Upper lobe of left lung (tissue), 6 donors: ENCODE results near the gene ZNF444. TPM values are rescaled to one million over a fixed set of nuclear protein-coding genes. Genes with fewer than 3 reads are reported as not detected.

Experiments used
- ATAC-seq, 2 donors: fragments of 200-7000 bp; cut with Tn5 transposase; one replicate each; pipeline ENCODE4 v1.9.1; 2022; ENCODE audit warnings: mild to moderate bottlenecking in 2 of 2, moderate library complexity in 2 of 2; ENCODE audit not compliant: low FRiP score in 2 of 2
- DNase-seq, 2 donors: peaks; one replicate each; pipeline ENCODE4 v3.0.0-alpha.2; 2019 to 2020
- H3K27ac ChIP-seq, 4 donors: fragments of 200-600 bp; sonication (generic); one replicate each; pipeline ENCODE4 v1.5.1; 2016 to 2019
- H3K27me3 ChIP-seq, 4 donors: fragments of 200-600 bp; sonication (generic); one replicate each; pipeline ENCODE4 v1.5.1; 2017 to 2019
- H3K36me3 ChIP-seq, 4 donors: fragments of 200-600 bp; sonication (generic); one replicate each; pipeline ENCODE4 v1.5.1; 2016 to 2019
- H3K4me1 ChIP-seq, 4 donors: fragments of 200-600 bp; sonication (generic); one replicate each; pipeline ENCODE4 v1.5.1; 2018 to 2019
- H3K4me3 ChIP-seq, 4 donors: fragments of 200-600 bp; sonication (generic); one replicate each; pipeline ENCODE4 v1.5.1; 2017 to 2019; ENCODE audit warnings: mild to moderate bottlenecking in 2 of 4, moderate library complexity in 1 of 4
- H3K9me3 ChIP-seq, 4 donors: fragments of 200-600 bp; sonication (generic); one replicate each; pipeline ENCODE4 v1.5.1; 2018 to 2019
- CTCF ChIP-seq, 6 experiments: fragments of 450-650 bp in 4 of 6; fragments of 200-600 bp in 2 of 6; sonication (generic) in 2 of 6; IDR thresholded peaks; one replicate each; pipeline ENCODE4 v1.5.1; 2016 to 2019; ENCODE audit warnings: antibody characterized with exemption in 6 of 6
- EP300 ChIP-seq, 4 donors: sonication (generic); formaldehyde crosslinking; IDR thresholded peaks; one replicate each; pipeline ENCODE4 v1.5.1; 2017; ENCODE audit warnings: antibody characterized with exemption in 4 of 4, control low read depth in 2 of 4
- POLR2A ChIP-seq, 4 donors: fragments of 450-650 bp; IDR thresholded peaks; one replicate each; pipeline ENCODE4 v1.5.1; 2016 to 2017; ENCODE audit warnings: antibody characterized with exemption in 4 of 4, mild to moderate bottlenecking in 2 of 4
- POLR2AphosphoS5 ChIP-seq, 2 donors: sonication (generic); formaldehyde crosslinking; IDR thresholded peaks; one replicate each; pipeline ENCODE4 v1.5.1; 2017; ENCODE audit warnings: antibody characterized with exemption in 2 of 2
- WGBS, 2 donors: methylation state at CpG; one replicate each; pipeline ENCODE4 v1.1.5; 2017 to 2018; 5-methylcytosine and 5-hydroxymethylcytosine counted together
- total RNA-seq, 6 donors: library from RNA; depleted of rRNA in 4 of 6; stranded (reverse); fragments of >200 nt in 4 of 6; gene quantifications; one replicate each; pipeline versions ENCODE4 v1.1.0 to v1.2.1, GENCODE V29; 2016 to 2021
- donor health status: DM: no; HTN: no; CAD: no; lungs with moderate emphysema.
- donor health status: DM: no; HTN: yes; CAD: no; lungs with severe emphysema.

Gene ZNF444
- total RNA-seq, result 100 to 1,000 TPM in 2 of 6 donors, 10 to 100 TPM in 4; 29.2 to 131 (median 61.3) TPM

- peak; percentile 96 to 99 for DNase-seq
- peak in 1 of 4 donors; percentile 52 for TF ChIP-seq EP300 (IDR thresholded peaks at IDR 0.05)
- peak in 2 of 4 donors; percentile 42 to 74 for TF ChIP-seq POLR2A (IDR thresholded peaks at IDR 0.05)
- peak in 2 of 6 experiments; percentile 24 to 35 for TF ChIP-seq CTCF (IDR thresholded peaks at IDR 0.05)
- TF ChIP-seq POLR2AphosphoS5 (IDR thresholded peaks at IDR 0.05), result peak; percentile 80 to 89
- H3K4me1 ChIP-seq, result peaks cover 33 to 74% (median 48%) of the 10 kb centered on the region in 4 donors
- no peaks in the 10 kb centered on the region for H3K36me3 ChIP-seq
- H3K27me3 ChIP-seq, result no peaks in the 10 kb centered on the region
- ATAC-seq, result peak; percentile 94 to 96
- peak within 1 kb of the TSS; percentile 36 to 68 (median 59) for H3K4me3 ChIP-seq
- 1% methylated on average over 24 to 48 of the region's 56 CpGs for WGBS, 2 donors
- H3K9me3 ChIP-seq, result no peaks in the 10 kb centered on the region
- H3K27ac ChIP-seq, result peak within 1 kb of the TSS; percentile 83 to 95 (median 89)
These were observed at the start of gene ZNF444 for GRCh38 chr19:56140583-56141416. ZNF444 (plus strand) TSS chr19:56141287; CDS start chr19:56146912, 5,625 bp downstream.

- ATAC-seq, result no peak
- DNase-seq, result peak in 1 of 2 donors; percentile 54
- WGBS, 2 donors, result 85 to 90% methylated on average over 38 of the region's 38 CpGs
- no peaks in the 10 kb centered on the region for H3K9me3 ChIP-seq
- peak overlapping the region in 2 of 4 donors; percentile 18 to 60 for H3K27ac ChIP-seq
- TF ChIP-seq CTCF (IDR thresholded peaks at IDR 0.05) (no peak), POLR2AphosphoS5 (IDR thresholded peaks at IDR 0.05) (no peak), EP300 (IDR thresholded peaks at IDR 0.05) (no peak), POLR2A (IDR thresholded peaks at IDR 0.05) (no peak)
- H3K4me1 ChIP-seq, result peaks cover 0 to 17% (median 10%) of the 10 kb centered on the region in 4 donors
- H3K4me3 ChIP-seq, result peak overlapping the region in 1 of 4 donors; percentile 29
- H3K36me3 ChIP-seq, result peaks cover 5 to 44% (median 36%) of the 10 kb centered on the region in 4 donors
- H3K27me3 ChIP-seq, result no peaks in the 10 kb centered on the region
These were observed 49.1 kb upstream of the ZNF444 start for GRCh38 chr19:56091751-56092546.

GRCh38 chr19:56092685-56093631 lies 48.1 kb upstream of the ZNF444 start:
- Histone ChIP-seq H3K4me3 (no peak overlapping the region), H3K9me3 (no peaks in the 10 kb centered on the region), H3K4me1 (peaks cover 0 to 17% (median 10%) of the 10 kb centered on the region in 4 donors), H3K27ac (no peak overlapping the region), H3K36me3 (peaks cover 5 to 41% (median 28%) of the 10 kb centered on the region in 4 donors), H3K27me3 (no peaks in the 10 kb centered on the region)
- ATAC-seq, result no peak
- 92 to 96% methylated on average over 32 of the region's 32 CpGs for WGBS, 2 donors
- peak in 1 of 2 donors; percentile 4 for DNase-seq
- TF ChIP-seq POLR2AphosphoS5 (IDR thresholded peaks at IDR 0.05), result no peak
- no peak for TF ChIP-seq POLR2A (IDR thresholded peaks at IDR 0.05)
- no peak for TF ChIP-seq EP300 (IDR thresholded peaks at IDR 0.05)
- no peak for TF ChIP-seq CTCF (IDR thresholded peaks at IDR 0.05)

- Histone ChIP-seq H3K4me1 (peaks cover 0 to 17% (median 10%) of the 10 kb centered on the region in 4 donors), H3K9me3 (no peaks in the 10 kb centered on the region), H3K27me3 (no peaks in the 10 kb centered on the region), H3K27ac (no peak overlapping the region), H3K4me3 (no peak overlapping the region), H3K36me3 (peaks cover 0 to 39% (median 25%) of the 10 kb centered on the region in 4 donors)
- WGBS, 2 donors, result 91 to 95% methylated on average over 8 to 9 of the region's 9 CpGs
- TF ChIP-seq POLR2AphosphoS5 (IDR thresholded peaks at IDR 0.05), result no peak
- no peak for TF ChIP-seq CTCF (IDR thresholded peaks at IDR 0.05)
- no peak for TF ChIP-seq EP300 (IDR thresholded peaks at IDR 0.05)
- no peak for TF ChIP-seq POLR2A (IDR thresholded peaks at IDR 0.05)
- ATAC-seq, result no peak
- DNase-seq, result no peak
These were observed 46.6 kb upstream of the ZNF444 start for GRCh38 chr19:56094449-56094848.
